HTR-8/SVneo (cell line): ENCODE data around the gene GPC2.
A peak's percentile ranks its signal among the peaks of the same experiment; 100 is the strongest.

Source experiments
- DNase-seq: peaks from one replicate; pipeline ENCODE4 v3.0.0; 2011; ENCODE audit warnings: low spot score, mixed read lengths; ENCODE audit not compliant: insufficient read length
- FAIRE-seq: peaks from 2 replicates; lab custom pipeline; 2011; peaks lifted over from hg19 to GRCh38; lab: Jason Lieb, UNC

The GPC2 gene

GRCh38 chr7:100171087-100171681, 6.0 kb downstream of the GPC2 start:
- FAIRE-seq: no peak
- DNase-seq: no peak

- no peak for FAIRE-seq
- no peak for DNase-seq
These were observed 6.9 kb downstream of the GPC2 start for GRCh38 chr7:100170101-100170897.

GRCh38 chr7:100169147-100169850, 7.9 kb downstream of the GPC2 start:
- DNase-seq: no peak
- no peak for FAIRE-seq

- FAIRE-seq (no peak), DNase-seq (no peak)
These were observed 9.3 kb downstream of the GPC2 start for GRCh38 chr7:100167912-100168323.

GRCh38 chr7:100166970-100167911, 9.9 kb downstream of the GPC2 start:
- DNase-seq (no peak), FAIRE-seq (no peak)

- FAIRE-seq (no peak), DNase-seq (no peak)
These were observed 10.8 kb downstream of the GPC2 start for GRCh38 chr7:100166317-100166940.

GRCh38 chr7:100163871-100164270, 13.3 kb downstream of the GPC2 start:
- DNase-seq: no peak
- no peak for FAIRE-seq

GRCh38 chr7:100163006-100163531, 14.1 kb downstream of the GPC2 start:
- no peak for FAIRE-seq
- no peak for DNase-seq

- FAIRE-seq (no peak), DNase-seq (no peak)
These were observed 17.1 kb downstream of the GPC2 start for GRCh38 chr7:100160067-100160466.

GRCh38 chr7:100159099-100159623, 18.0 kb downstream of the GPC2 start:
- DNase-seq: no peak

GRCh38 chr7:100158229-100159098, 18.7 kb downstream of the GPC2 start, which contains the start of gene TRAPPC14:
TRAPPC14 (minus strand) TSS chr7:100158723; CDS start chr7:100158499, 224 bp downstream.
- peak; percentile 90 for DNase-seq
- FAIRE-seq: no peak

More at GRCh38 chr7:100159099-100159623, 18.0 kb downstream of the GPC2 start:
- FAIRE-seq: no peak

- DNase-seq (no peak), FAIRE-seq (no peak)
These were observed 19.6 kb downstream of the GPC2 start for GRCh38 chr7:100157334-100158228.

- DNase-seq: no peak
- FAIRE-seq: no peak
These were observed 20.2 kb downstream of the GPC2 start for GRCh38 chr7:100157069-100157333.

GRCh38 chr7:100156331-100157068, 20.7 kb downstream of the GPC2 start:
- DNase-seq: no peak
- FAIRE-seq: no peak

GRCh38 chr7:100155553-100156317, 21.4 kb downstream of the GPC2 start:
- FAIRE-seq: no peak
- DNase-seq: no peak
